Fibroblast of lung (primary cell): ENCODE measurements around the gene PTEN. TPM values are rescaled to one million over a fixed set of nuclear protein-coding genes. Genes with fewer than 3 reads are reported as not detected.

Source experiments
- DNase-seq, 2 donors: peaks; one replicate each; pipeline versions ENCODE4 v3.0.0 to v3.0.0-alpha.2; 2010; ENCODE audit warnings: low read depth in 2 of 2
- H2AFZ ChIP-seq: 2 replicates; pipeline ENCODE4 v1.5.1; 2012; ENCODE audit warnings: low read length, control low read depth, inconsistent platforms
- H3K27ac ChIP-seq: 2 replicates; pipeline ENCODE4 v1.5.1; 2011; ENCODE audit warnings: low read length, control low read depth; ENCODE audit not compliant: insufficient read depth
- H3K27me3 ChIP-seq: 2 replicates; pipeline ENCODE4 v1.5.1; 2011; ENCODE audit warnings: mild to moderate bottlenecking, low read length; ENCODE audit not compliant: control insufficient read depth, insufficient read depth
- H3K36me3 ChIP-seq: 2 replicates; pipeline ENCODE4 v1.5.1; 2011; ENCODE audit warnings: low read length; ENCODE audit not compliant: control insufficient read depth, insufficient read depth
- H3K4me1 ChIP-seq: 2 replicates; pipeline ENCODE4 v1.5.1; 2011; ENCODE audit warnings: low read length; ENCODE audit not compliant: control insufficient read depth, insufficient read depth; ENCODE audit errors: extremely low read depth
- H3K4me2 ChIP-seq: 2 replicates; pipeline ENCODE4 v1.5.1; 2011; ENCODE audit warnings: low read length, control low read depth; ENCODE audit not compliant: insufficient read depth; ENCODE audit errors: extremely low read depth
- H3K4me3 ChIP-seq, 4 experiments: fragments of 200-600 bp in 1 of 4; sonication (generic) in 1 of 4; replicated peaks in 1 of 4; 2 replicates each; pipeline ENCODE4 v1.5.1; 2011 to 2016; ENCODE audit warnings: low read length in 4 of 4, low read depth in 3 of 4, mild to moderate bottlenecking in 3 of 4, control low read depth in 2 of 4, inconsistent platforms in 1 of 4, mixed read lengths in 1 of 4; ENCODE audit not compliant: insufficient read depth in 1 of 4; ENCODE audit errors: control extremely low read depth in 1 of 4
- H3K79me2 ChIP-seq: 2 replicates; pipeline ENCODE4 v1.5.1; 2012; ENCODE audit warnings: mild to moderate bottlenecking, low read length, inconsistent platforms; ENCODE audit not compliant: control insufficient read depth, insufficient read depth
- H3K9ac ChIP-seq: 2 replicates; pipeline ENCODE4 v1.5.1; 2011; ENCODE audit warnings: mild to moderate bottlenecking, low read length, control low read depth; ENCODE audit not compliant: insufficient read depth
- H3K9me3 ChIP-seq: 2 replicates; pipeline ENCODE4 v1.5.1; 2012; ENCODE audit warnings: low read depth, low read length; ENCODE audit not compliant: control insufficient read depth, insufficient read depth
- H4K20me1 ChIP-seq: 2 replicates; pipeline ENCODE4 v1.5.1; 2011; ENCODE audit warnings: low read length; ENCODE audit not compliant: control insufficient read depth, insufficient read depth; ENCODE audit errors: extremely low read depth
- CTCF ChIP-seq, 2 donors: IDR thresholded peaks in 1 of 2; conservative IDR thresholded peaks in 1 of 2; 1 replicate in 1 of 2; 2 replicates in 1 of 2; pipeline ENCODE4 v1.5.1; 2011 to 2012; ENCODE audit warnings: low read length in 2 of 2, control low read depth in 1 of 2, inconsistent platforms in 1 of 2, low read depth in 1 of 2, mild to moderate bottlenecking in 1 of 2
- EZH2 ChIP-seq: IDR thresholded peaks from 2 replicates; pipeline ENCODE4 v1.5.1; 2012; ENCODE audit warnings: low read length, control low read depth, mild to moderate bottlenecking; ENCODE audit errors: missing control alignments
- polyA plus RNA-seq, 2 donors: library from polyadenylated mRNA; depleted of rRNA in 1 of 2; stranded (reverse) in 1 of 2; unstranded in 1 of 2; fragments of >200 nt; gene quantifications; 2 replicates each; pipeline ENCODE4 v1.2.1, GENCODE V29; 2011 to 2012; ENCODE audit warnings: missing spikeins in 1 of 2
- total RNA-seq: library from RNA; depleted of rRNA; stranded (reverse); fragments of >200 nt; gene quantifications from 2 replicates; pipeline ENCODE4 v1.2.1, GENCODE V29; 2014

The PTEN gene
- total and polyA plus RNA-seq, 2 donors (not counting 1 experiment from before 2014, with no cell fraction given): 60.2 to 200 TPM

- Histone ChIP-seq H3K27ac (no peak overlapping the region), H3K27me3 (no peaks in the 10 kb centered on the region), H3K9me3 (no peaks in the 10 kb centered on the region), H3K79me2 (peaks cover 98% of the 10 kb centered on the region), H3K4me1 (peaks cover 6% of the 10 kb centered on the region), H4K20me1 (peaks cover 6% of the 10 kb centered on the region), H3K4me3 (no peak overlapping the region), H3K4me2 (no peak overlapping the region), H2AFZ (no peak overlapping the region), H3K9ac (no peak overlapping the region), H3K36me3 (no peaks in the 10 kb centered on the region)
- peak; percentile 48 to 57 for DNase-seq
- no peak for TF ChIP-seq CTCF (conservative IDR thresholded peaks at IDR 0.05 in 1 of 2, IDR thresholded peaks at IDR 0.05 in 1 of 2; ENCODE audit: low read depth in 1 of 2, low read length in 2 of 2)
Observed at GRCh38 chr10:87925570-87925969, 62.1 kb downstream of the PTEN start.

DNA sequence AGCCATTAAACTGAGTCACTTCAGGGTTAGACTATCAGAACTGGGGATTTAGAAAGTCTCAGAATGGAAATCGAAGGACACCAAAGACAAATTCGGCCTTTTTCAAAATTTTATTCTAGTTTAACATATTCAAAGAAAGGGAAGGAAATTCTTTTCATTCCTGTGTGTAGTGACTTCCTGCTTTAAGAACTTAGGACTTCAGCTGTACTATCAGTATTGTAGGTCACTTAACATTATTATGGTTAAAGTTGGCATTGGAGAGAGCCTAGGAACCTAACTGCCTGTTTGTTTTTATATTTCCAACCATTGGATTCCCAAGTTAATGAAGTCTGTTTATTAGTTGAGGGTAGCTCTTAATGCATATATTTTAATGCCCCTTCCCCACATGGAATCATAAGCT is 63.7 kb downstream of the PTEN start:
- H3K27ac ChIP-seq: no peak overlapping the region
- peaks cover 9% of the 10 kb centered on the region for H3K4me1 ChIP-seq
- H3K9ac ChIP-seq: no peak overlapping the region
- DNase-seq: peak in 1 of 2 donors; percentile 80
- H4K20me1 ChIP-seq: peaks cover 4% of the 10 kb centered on the region
- peaks cover 94% of the 10 kb centered on the region for H3K79me2 ChIP-seq
- H3K36me3 ChIP-seq: no peaks in the 10 kb centered on the region
- TF ChIP-seq CTCF (conservative IDR thresholded peaks at IDR 0.05 in 1 of 2, IDR thresholded peaks at IDR 0.05 in 1 of 2; ENCODE audit: low read depth in 1 of 2, low read length in 2 of 2): no peak
- no peak for TF ChIP-seq EZH2
- no peak overlapping the region for H3K4me3 ChIP-seq
- H3K4me2 ChIP-seq: no peak overlapping the region
- H3K27me3 ChIP-seq: no peaks in the 10 kb centered on the region
- no peak overlapping the region for H2AFZ ChIP-seq
- H3K9me3 ChIP-seq: no peaks in the 10 kb centered on the region

DNA sequence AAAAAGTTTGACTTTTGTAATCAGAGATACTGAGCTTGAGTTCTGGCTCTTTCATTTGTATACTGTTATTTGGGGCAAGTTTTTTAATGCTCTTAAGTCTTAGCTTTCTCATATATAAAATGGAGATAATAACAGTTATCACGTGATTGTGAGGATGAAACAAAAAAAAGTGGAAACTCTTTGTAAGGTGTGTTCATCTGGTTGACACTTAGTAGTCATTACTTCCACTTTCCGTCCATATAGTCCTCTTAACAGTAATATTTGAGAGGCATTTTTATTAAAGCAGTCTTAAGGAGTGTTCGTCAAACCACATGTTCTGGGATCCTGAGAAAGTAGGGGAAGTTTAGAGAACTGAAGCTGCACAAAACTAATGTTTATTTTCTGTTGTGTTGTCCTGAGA is 65.6 kb downstream of the PTEN start:
- no peaks in the 10 kb centered on the region for H3K27me3 ChIP-seq
- H2AFZ ChIP-seq: no peak overlapping the region
- no peak for DNase-seq
- no peaks in the 10 kb centered on the region for H3K9me3 ChIP-seq
- H3K4me1 ChIP-seq: peaks cover 9% of the 10 kb centered on the region
- H4K20me1 ChIP-seq: peaks cover 4% of the 10 kb centered on the region
- no peak overlapping the region for H3K27ac ChIP-seq
- no peak overlapping the region for H3K4me2 ChIP-seq
- H3K79me2 ChIP-seq: peaks cover 81% of the 10 kb centered on the region
- TF ChIP-seq CTCF (conservative IDR thresholded peaks at IDR 0.05 in 1 of 2, IDR thresholded peaks at IDR 0.05 in 1 of 2; ENCODE audit: low read depth in 1 of 2, low read length in 2 of 2) (no peak), EZH2 (no peak)
- no peaks in the 10 kb centered on the region for H3K36me3 ChIP-seq
- H3K4me3 ChIP-seq: no peak overlapping the region
- no peak overlapping the region for H3K9ac ChIP-seq
